HG03066 (cell line): ENCODE results near the gene ALKBH5.

ENCODE experiments used
- ATAC-seq: cut with Tn5 transposase; IDR thresholded peaks from one replicate; pipeline ENCODE4 v1.9.1; 2021; ENCODE audit warnings: low read depth; ENCODE audit not compliant: unreplicated experiment

ALKBH5 gene

GRCh38 chr17:18184143-18185031, 759 bp downstream of the ALKBH5 start:
- no peak for ATAC-seq

GRCh38 chr17:18185391-18185790, 1.8 kb downstream of the ALKBH5 start:
- no peak for ATAC-seq

- no peak for ATAC-seq
Measured at GRCh38 chr17:18185832-18186626, 2.4 kb downstream of the ALKBH5 start.

GRCh38 chr17:18186627-18186982, 3.0 kb downstream of the ALKBH5 start:
- no peak for ATAC-seq

- no peak for ATAC-seq
Measured at GRCh38 chr17:18187226-18187625, 3.6 kb downstream of the ALKBH5 start.

- ATAC-seq = no peak
Measured at GRCh38 chr17:18187821-18188761, 4.5 kb downstream of the ALKBH5 start.

GRCh38 chr17:18190628-18191235, 7.1 kb downstream of the ALKBH5 start:
- no peak for ATAC-seq

GRCh38 chr17:18191236-18191667, 7.6 kb downstream of the ALKBH5 start:
- ATAC-seq = no peak

- ATAC-seq = no peak
Measured at GRCh38 chr17:18191967-18192366, 8.3 kb downstream of the ALKBH5 start.

- no peak for ATAC-seq
Measured at GRCh38 chr17:18194394-18194793, 10.8 kb downstream of the ALKBH5 start.

- ATAC-seq = no peak
Measured at GRCh38 chr17:18194804-18195203, 11.2 kb downstream of the ALKBH5 start.

- ATAC-seq = no peak
Measured at GRCh38 chr17:18195246-18195645, 11.6 kb downstream of the ALKBH5 start.

- no peak for ATAC-seq
Measured at GRCh38 chr17:18197535-18198194, 14.0 kb downstream of the ALKBH5 start.

GRCh38 chr17:18198530-18198929, 14.9 kb downstream of the ALKBH5 start:
- no peak for ATAC-seq

GRCh38 chr17:18201108-18201507, 17.5 kb downstream of the ALKBH5 start:
- ATAC-seq = no peak

GRCh38 chr17:18203308-18203707, 19.7 kb downstream of the ALKBH5 start:
- no peak for ATAC-seq

GRCh38 chr17:18205861-18206260, 22.2 kb downstream of the ALKBH5 start:
- no peak for ATAC-seq

GRCh38 chr17:18206962-18207361, 23.3 kb downstream of the ALKBH5 start:
- ATAC-seq = no peak

- ATAC-seq = no peak
Measured at GRCh38 chr17:18208092-18208491, 24.5 kb downstream of the ALKBH5 start.
